DMS 273 (cell line): ENCODE measurements around the gene ZNF485.
A peak's percentile ranks its signal among the peaks of the same experiment; 100 is the strongest.
"Not testable (repeated sequence)": the region's sequence is repeated elsewhere in the genome, so short reads cannot be mapped to it uniquely, and the experiment has no call there.

Experiments
- DNase-seq: peaks from one replicate; lab custom pipeline; 2025; ENCODE audit not compliant: unreplicated experiment; lab: John Stamatoyannopoulos, UW

ZNF485 gene

GRCh38 chr10:43601576-43601975, 4.7 kb upstream of the ZNF485 start:
- DNase-seq, result not testable (repeated sequence)

- DNase-seq, result no peak
These were observed 352 bp upstream of the ZNF485 start for GRCh38 chr10:43605850-43606322.

GRCh38 chr10:43607199-43607573, 948 bp downstream of the ZNF485 start:
- no peak for DNase-seq

- DNase-seq, result no peak
These were observed 4.4 kb downstream of the ZNF485 start for GRCh38 chr10:43610636-43611035.

- no peak for DNase-seq
These were observed 10.6 kb downstream of the ZNF485 start for GRCh38 chr10:43616697-43617370.

GRCh38 chr10:43619368-43619767, 13.1 kb downstream of the ZNF485 start:
- no peak for DNase-seq

GRCh38 chr10:43622038-43622437, 15.8 kb downstream of the ZNF485 start:
- DNase-seq, result peak; percentile 1

GRCh38 chr10:43623351-43623750, 17.1 kb downstream of the ZNF485 start:
- DNase-seq, result peak; percentile 18

- DNase-seq, result no peak
These were observed 21.7 kb downstream of the ZNF485 start for GRCh38 chr10:43627942-43628341.

- no peak for DNase-seq
These were observed 22.7 kb downstream of the ZNF485 start for GRCh38 chr10:43628956-43629355.

GRCh38 chr10:43635816-43636215, 29.6 kb downstream of the ZNF485 start:
- DNase-seq, result not testable (repeated sequence)

- no peak for DNase-seq
These were observed 34.4 kb downstream of the ZNF485 start for GRCh38 chr10:43640603-43641002.

- DNase-seq, result peak; percentile 12
These were observed 38.0 kb downstream of the ZNF485 start for GRCh38 chr10:43644252-43644651.

- no peak for DNase-seq
These were observed 39.6 kb downstream of the ZNF485 start for GRCh38 chr10:43645866-43646265.

GRCh38 chr10:43647576-43647975, 41.3 kb downstream of the ZNF485 start:
- DNase-seq, result peak; percentile 26

- no peak for DNase-seq
These were observed 41.8 kb downstream of the ZNF485 start for GRCh38 chr10:43648095-43648397.

GRCh38 chr10:43648398-43649184, 42.4 kb downstream of the ZNF485 start, which contains the start of gene ZNF32:
Gene ZNF32 (minus strand): TSS chr10:43648881. CDS start chr10:43646133, 2,748 bp downstream.
- peak; percentile 90 for DNase-seq

- no peak for DNase-seq
These were observed 42.9 kb downstream of the ZNF485 start for GRCh38 chr10:43649185-43649523.

GRCh38 chr10:43653746-43654145, 47.5 kb downstream of the ZNF485 start:
- DNase-seq, result peak; percentile 21

- DNase-seq, result no peak
These were observed 49.1 kb downstream of the ZNF485 start for GRCh38 chr10:43655311-43655710.

GRCh38 chr10:43658227-43658626, 52.0 kb downstream of the ZNF485 start:
- DNase-seq, result no peak

- no peak for DNase-seq
These were observed 58.8 kb downstream of the ZNF485 start for GRCh38 chr10:43665054-43665453.

- no peak for DNase-seq
These were observed 60.3 kb downstream of the ZNF485 start for GRCh38 chr10:43666552-43666951.
